GM12878 (cell line): Measurements from ENCODE around the gene NDST3.

Experiments
- JUND ChIP-seq: IDR thresholded peaks from 2 replicates; pipeline ENCODE4 v1.6.1; 2012; ENCODE audit warnings: low read depth, mild to moderate bottlenecking, low read length, improper control_type of control experiment, moderate library complexity
- POLR2A ChIP-seq: IDR thresholded peaks from 2 replicates; pipeline ENCODE4 v1.6.1; 2011; ENCODE audit warnings: low read depth, mild to moderate bottlenecking, low read length
- POLR2AphosphoS5 ChIP-seq: IDR thresholded peaks from 2 replicates; pipeline ENCODE4 v1.6.1; 2011; ENCODE audit warnings: mild to moderate bottlenecking, low read length, inconsistent platforms
- SIX5 ChIP-seq: IDR thresholded peaks from 2 replicates; pipeline ENCODE4 v1.6.1; 2011; ENCODE audit warnings: mild to moderate bottlenecking, low read depth, low read length, moderate library complexity; ENCODE audit not compliant: severe bottlenecking
- TF ChIP-seq, protein P1 (sequence below), 3 experiments: IDR thresholded peaks in 2 of 3; conservative IDR thresholded peaks in 1 of 3; 2 replicates each; pipeline ENCODE4 v1.5.1; 2011; ENCODE audit warnings: low read depth in 3 of 3, low read length in 3 of 3, mild to moderate bottlenecking in 3 of 3, control low read depth in 2 of 3, moderate library complexity in 2 of 3, inconsistent platforms in 1 of 3, mixed read lengths in 1 of 3; ENCODE audit not compliant: control insufficient read depth in 2 of 3, insufficient read depth in 1 of 3; ENCODE audit errors: extremely low read depth in 1 of 3

- TF ChIP-seq, protein P1, sequence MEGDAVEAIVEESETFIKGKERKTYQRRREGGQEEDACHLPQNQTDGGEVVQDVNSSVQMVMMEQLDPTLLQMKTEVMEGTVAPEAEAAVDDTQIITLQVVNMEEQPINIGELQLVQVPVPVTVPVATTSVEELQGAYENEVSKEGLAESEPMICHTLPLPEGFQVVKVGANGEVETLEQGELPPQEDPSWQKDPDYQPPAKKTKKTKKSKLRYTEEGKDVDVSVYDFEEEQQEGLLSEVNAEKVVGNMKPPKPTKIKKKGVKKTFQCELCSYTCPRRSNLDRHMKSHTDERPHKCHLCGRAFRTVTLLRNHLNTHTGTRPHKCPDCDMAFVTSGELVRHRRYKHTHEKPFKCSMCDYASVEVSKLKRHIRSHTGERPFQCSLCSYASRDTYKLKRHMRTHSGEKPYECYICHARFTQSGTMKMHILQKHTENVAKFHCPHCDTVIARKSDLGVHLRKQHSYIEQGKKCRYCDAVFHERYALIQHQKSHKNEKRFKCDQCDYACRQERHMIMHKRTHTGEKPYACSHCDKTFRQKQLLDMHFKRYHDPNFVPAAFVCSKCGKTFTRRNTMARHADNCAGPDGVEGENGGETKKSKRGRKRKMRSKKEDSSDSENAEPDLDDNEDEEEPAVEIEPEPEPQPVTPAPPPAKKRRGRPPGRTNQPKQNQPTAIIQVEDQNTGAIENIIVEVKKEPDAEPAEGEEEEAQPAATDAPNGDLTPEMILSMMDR (IDR thresholded peaks at IDR 0.05 in 2 of 3, conservative IDR thresholded peaks at IDR 0.05 in 1 of 3; ENCODE audit: control insufficient read depth in 2 of 3, extremely low read depth in 1 of 3, insufficient read depth in 1 of 3, low read depth in 3 of 3, low read length in 3 of 3): no peak
- TF ChIP-seq POLR2A: no peak
- TF ChIP-seq SIX5: no peak
- no peak for TF ChIP-seq POLR2AphosphoS5
- no peak for TF ChIP-seq JUND
Observed at GRCh38 chr4:118113220-118113619, 78.9 kb downstream of the NDST3 start.
